H9 (cell line): ENCODE measurements around the gene FAM110A. TPM values are rescaled to one million over a fixed set of nuclear protein-coding genes. Genes with fewer than 3 reads are reported as not detected.

ENCODE experiments used
- DNase-seq: peaks from one replicate; pipeline ENCODE4 v3.0.0-alpha.2; 2017
- H2AFZ ChIP-seq: one replicate; pipeline ENCODE4 v1.6.1; 2013; ENCODE audit warnings: mild to moderate bottlenecking, low read length, control low read depth, moderate library complexity
- H2AK5ac ChIP-seq: 2 replicates; pipeline ENCODE4 v1.6.1; 2013; ENCODE audit warnings: low read length, control low read depth, mixed read lengths; ENCODE audit not compliant: insufficient read length
- H2BK120ac ChIP-seq: one replicate; pipeline ENCODE4 v1.6.1; 2013; ENCODE audit warnings: low read depth, mild to moderate bottlenecking, low read length, control low read depth, inconsistent platforms; ENCODE audit not compliant: poor library complexity, severe bottlenecking
- H2BK12ac ChIP-seq: 2 replicates; pipeline ENCODE4 v1.6.1; 2013; ENCODE audit warnings: low read length, control low read depth, mixed read lengths, low read depth; ENCODE audit not compliant: insufficient read length
- H2BK15ac ChIP-seq: 2 replicates; pipeline ENCODE4 v1.6.1; 2013; ENCODE audit warnings: low read depth, low read length, control low read depth
- H2BK20ac ChIP-seq: one replicate; pipeline ENCODE4 v1.6.1; 2013; ENCODE audit warnings: low read depth, mild to moderate bottlenecking, low read length, control low read depth, inconsistent platforms; ENCODE audit not compliant: poor library complexity, severe bottlenecking
- H2BK5ac ChIP-seq: 2 replicates; pipeline ENCODE4 v1.6.1; 2013; ENCODE audit warnings: low read length, control low read depth, mixed read lengths; ENCODE audit not compliant: insufficient read length
- H3K14ac ChIP-seq: 2 replicates; pipeline ENCODE4 v1.6.1; 2013; ENCODE audit warnings: low read length, control low read depth; ENCODE audit not compliant: insufficient read depth
- H3K18ac ChIP-seq: 2 replicates; pipeline ENCODE4 v1.6.1; 2013; ENCODE audit warnings: low read depth, mild to moderate bottlenecking, mixed read lengths, low read length, control low read depth; ENCODE audit not compliant: insufficient read length
- H3K23ac ChIP-seq: 2 replicates; pipeline ENCODE4 v1.6.1; 2013; ENCODE audit warnings: low read length, control low read depth, mixed read lengths, low read depth; ENCODE audit not compliant: insufficient read length
- H3K23me2 ChIP-seq: 2 replicates; pipeline ENCODE4 v1.6.1; 2013; ENCODE audit warnings: low read depth, mild to moderate bottlenecking, mixed read lengths, low read length, control low read depth; ENCODE audit not compliant: insufficient read length, poor library complexity, severe bottlenecking
- H3K27ac ChIP-seq: 2 replicates; pipeline ENCODE4 v1.5.1; 2013; ENCODE audit warnings: low read length, control low read depth, mixed read lengths, low read depth; ENCODE audit not compliant: insufficient read length
- H3K27me3 ChIP-seq: 2 replicates; pipeline ENCODE4 v1.6.1; 2013; ENCODE audit warnings: low read length, control low read depth, inconsistent platforms; ENCODE audit not compliant: insufficient read depth
- H3K4ac ChIP-seq: 2 replicates; pipeline ENCODE4 v1.6.1; 2013; ENCODE audit warnings: low read depth, mild to moderate bottlenecking, control low read depth, inconsistent platforms, low read length, moderate library complexity
- H3K4me1 ChIP-seq: 2 replicates; pipeline ENCODE4 v1.6.1; 2013; ENCODE audit warnings: low read length, control low read depth, inconsistent platforms; ENCODE audit not compliant: insufficient read depth
- H3K4me2 ChIP-seq: 2 replicates; pipeline ENCODE4 v1.6.1; 2013; ENCODE audit warnings: low read length, control low read depth, mixed read lengths; ENCODE audit not compliant: insufficient read length, insufficient read depth
- H3K56ac ChIP-seq: 2 replicates; pipeline ENCODE4 v1.6.1; 2013; ENCODE audit warnings: low read depth, mild to moderate bottlenecking, mixed read lengths, low read length, control low read depth; ENCODE audit not compliant: insufficient read length
- H3K79me1 ChIP-seq: 2 replicates; pipeline ENCODE4 v1.6.1; 2013; ENCODE audit warnings: low read depth, mild to moderate bottlenecking, moderate library complexity, low read length, control low read depth, inconsistent platforms; ENCODE audit not compliant: insufficient read depth, poor library complexity, severe bottlenecking
- H3K79me2 ChIP-seq: 2 replicates; pipeline ENCODE4 v1.6.1; 2013; ENCODE audit warnings: low read length, control low read depth, inconsistent platforms; ENCODE audit not compliant: insufficient read depth
- H3K9ac ChIP-seq: 2 replicates; pipeline ENCODE4 v1.6.1; 2013; ENCODE audit warnings: low read length, control low read depth, mixed read lengths; ENCODE audit not compliant: insufficient read length; ENCODE audit errors: extremely low read depth
- H3K9me3 ChIP-seq: one replicate; pipeline ENCODE4 v1.6.1; 2013; ENCODE audit warnings: low read depth, low read length, inconsistent platforms; ENCODE audit not compliant: control insufficient read depth
- H3T11ph ChIP-seq: one replicate; pipeline ENCODE4 v1.6.1; 2013; ENCODE audit warnings: mild to moderate bottlenecking, low read length, control low read depth, inconsistent platforms
- H4K20me1 ChIP-seq: one replicate; pipeline ENCODE4 v1.6.1; 2013; ENCODE audit not compliant: control insufficient read depth, insufficient read length, insufficient read depth
- H4K5ac ChIP-seq: 2 replicates; pipeline ENCODE4 v1.6.1; 2013; ENCODE audit warnings: low read depth, mild to moderate bottlenecking, mixed read lengths, low read length, control low read depth; ENCODE audit not compliant: insufficient read length
- H4K8ac ChIP-seq: replicated peaks from 2 replicates; pipeline ENCODE4 v1.6.1; 2013; ENCODE audit warnings: low read length, control low read depth, mixed read lengths, low read depth; ENCODE audit not compliant: insufficient read length
- H4K91ac ChIP-seq: 2 replicates; pipeline ENCODE4 v1.6.1; 2013; ENCODE audit warnings: low read depth, mild to moderate bottlenecking, moderate library complexity, mixed read lengths, low read length, control low read depth; ENCODE audit not compliant: insufficient read length
- H3K27ac Mint-ChIP-seq, 3 experiments: 2 replicates in 2 of 3; 3 replicates in 1 of 3; pipeline ENCODE4 v1.8.0; 2020 to 2021; ENCODE audit warnings: mixed read lengths in 3 of 3, mild to moderate bottlenecking in 1 of 3, moderate library complexity in 1 of 3
- H3K27me3 Mint-ChIP-seq: 2 replicates; pipeline ENCODE4 v1.8.0; 2021; ENCODE audit warnings: low read depth, mild to moderate bottlenecking, moderate library complexity, mixed read lengths
- H3K36me3 Mint-ChIP-seq, 3 experiments: 2 replicates in 2 of 3; 3 replicates in 1 of 3; pipeline ENCODE4 v1.8.0; 2020 to 2021; ENCODE audit warnings: low read depth in 3 of 3, mixed read lengths in 3 of 3; ENCODE audit not compliant: insufficient read depth in 1 of 3
- H3K4me1 Mint-ChIP-seq, 2 experiments: 2 replicates each; pipeline ENCODE4 v1.8.0; 2020; ENCODE audit warnings: mixed read lengths in 2 of 2
- H3K4me3 Mint-ChIP-seq, 2 experiments: 2 replicates in 1 of 2; 3 replicates in 1 of 2; pipeline ENCODE4 v1.8.0; 2020 to 2021; ENCODE audit warnings: mild to moderate bottlenecking in 2 of 2, mixed read lengths in 2 of 2, moderate library complexity in 1 of 2
- H3K9me3 Mint-ChIP-seq, 2 experiments: 2 replicates in 1 of 2; 3 replicates in 1 of 2; pipeline ENCODE4 v1.8.0; 2020; ENCODE audit warnings: mild to moderate bottlenecking in 2 of 2, mixed read lengths in 2 of 2, moderate library complexity in 1 of 2
- WGBS: extraction: QIAGEN DNeasy Blood & Tissue Kit; methylation state at CpG from one replicate; pipeline ENCODE4 v1.1.7; 2013; ENCODE audit warnings: missing lambda C conversion rate, low lambda C conversion rate, mixed read lengths; ENCODE audit not compliant: insufficient read length; ENCODE audit errors: extremely low coverage; 5-methylcytosine and 5-hydroxymethylcytosine counted together
- total RNA-seq: library from RNA; stranded (reverse); gene quantifications from 2 replicates; pipeline ENCODE4 v1.2.1, GENCODE V29; 2021
- TF ChIP-seq, protein P1 (sequence below): fragments of 200-600 bp; sonication (generic); conservative IDR thresholded peaks from 3 replicates; pipeline ENCODE4 v1.8.0; 2021; ENCODE audit warnings: antibody characterized with exemption, mild to moderate bottlenecking

The FAM110A gene
- total RNA-seq, 1 experiment from 2014 or later, result 10.3 TPM

DNA sequence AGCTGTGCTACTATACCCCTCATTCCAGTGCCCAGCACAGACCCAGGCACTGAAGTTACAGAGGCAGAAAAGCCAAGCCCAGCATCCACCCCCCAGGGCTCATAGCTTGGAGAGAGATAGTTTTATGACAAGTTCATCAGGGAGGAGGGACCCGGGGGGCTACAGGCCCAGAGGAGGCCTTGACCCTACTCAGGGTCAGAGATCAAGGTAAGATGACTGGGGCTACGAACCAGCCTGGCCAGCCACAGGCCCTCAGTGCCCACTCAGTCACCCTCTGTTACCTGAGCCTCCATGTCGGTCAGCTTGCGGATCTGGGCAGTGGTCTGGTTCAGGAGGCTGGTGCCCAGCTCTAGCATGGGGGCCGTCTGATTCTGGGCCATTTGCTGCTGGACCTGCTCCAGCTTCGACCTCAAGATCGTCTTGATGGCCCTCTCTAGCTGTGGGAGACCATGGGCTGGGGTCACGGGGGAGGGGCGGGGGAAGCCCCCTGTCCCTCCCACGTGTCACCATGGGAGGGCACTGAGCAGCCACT is 56.5 kb downstream of the FAM110A start:
- H3K4me1 Mint-ChIP-seq, result peaks cover 14 to 27% of the 10 kb centered on the region in 2 experiments
- WGBS, result no CpG with 5 or more reads among the region's 10 CpGs
- Histone ChIP-seq H2BK20ac (no peak overlapping the region), H4K91ac (no peak overlapping the region), H3K18ac (no peak overlapping the region), H3T11ph (no peak overlapping the region), H2BK120ac (no peak overlapping the region), H3K23me2 (no peaks in the 10 kb centered on the region), H2AFZ (no peak overlapping the region), H3K9me3 (no peaks in the 10 kb centered on the region), H4K20me1 (no peaks in the 10 kb centered on the region), H2BK15ac (no peak overlapping the region), H3K23ac (no peak overlapping the region), H4K8ac (no peak overlapping the region), H2BK5ac (no peak overlapping the region), H3K27me3 (0 out of 2 replicates have a peak, but pooled peaks cover 3% of the 10 kb centered on the region), H3K79me2 (no peaks in the 10 kb centered on the region), H3K4me2 (no peak overlapping the region), H3K79me1 (no peaks in the 10 kb centered on the region), H2BK12ac (no peak overlapping the region), H4K5ac (no peak overlapping the region), H3K4me1 (no peaks in the 10 kb centered on the region), H2AK5ac (no peak overlapping the region), H3K14ac (no peak overlapping the region), H3K27ac (no peak overlapping the region), H3K4ac (no peak overlapping the region), H3K9ac (no peak overlapping the region), H3K56ac (no peak overlapping the region)
- no peak overlapping the region for H3K4me3 Mint-ChIP-seq
- no peak for DNase-seq
- peaks cover 28% of the 10 kb centered on the region for H3K27me3 Mint-ChIP-seq
- no peaks in the 10 kb centered on the region; a peak in 1 of 5 replicates for H3K9me3 Mint-ChIP-seq
- TF ChIP-seq, protein P1, sequence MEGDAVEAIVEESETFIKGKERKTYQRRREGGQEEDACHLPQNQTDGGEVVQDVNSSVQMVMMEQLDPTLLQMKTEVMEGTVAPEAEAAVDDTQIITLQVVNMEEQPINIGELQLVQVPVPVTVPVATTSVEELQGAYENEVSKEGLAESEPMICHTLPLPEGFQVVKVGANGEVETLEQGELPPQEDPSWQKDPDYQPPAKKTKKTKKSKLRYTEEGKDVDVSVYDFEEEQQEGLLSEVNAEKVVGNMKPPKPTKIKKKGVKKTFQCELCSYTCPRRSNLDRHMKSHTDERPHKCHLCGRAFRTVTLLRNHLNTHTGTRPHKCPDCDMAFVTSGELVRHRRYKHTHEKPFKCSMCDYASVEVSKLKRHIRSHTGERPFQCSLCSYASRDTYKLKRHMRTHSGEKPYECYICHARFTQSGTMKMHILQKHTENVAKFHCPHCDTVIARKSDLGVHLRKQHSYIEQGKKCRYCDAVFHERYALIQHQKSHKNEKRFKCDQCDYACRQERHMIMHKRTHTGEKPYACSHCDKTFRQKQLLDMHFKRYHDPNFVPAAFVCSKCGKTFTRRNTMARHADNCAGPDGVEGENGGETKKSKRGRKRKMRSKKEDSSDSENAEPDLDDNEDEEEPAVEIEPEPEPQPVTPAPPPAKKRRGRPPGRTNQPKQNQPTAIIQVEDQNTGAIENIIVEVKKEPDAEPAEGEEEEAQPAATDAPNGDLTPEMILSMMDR, result no peak
- no peaks in the 10 kb centered on the region for H3K36me3 Mint-ChIP-seq
- H3K27ac Mint-ChIP-seq, result no peak overlapping the region; a peak in 1 of 7 replicates
